GM21447 (cell line): ENCODE data around the gene GRID1.
A peak's percentile ranks its signal among the peaks of the same experiment; 100 is the strongest.
"Not testable (repeated sequence)": the region's sequence is repeated elsewhere in the genome, so short reads cannot be mapped to it uniquely, and the experiment has no call there.

Experiments used
- ATAC-seq: cut with Tn5 transposase; IDR thresholded peaks from one replicate; pipeline ENCODE4 v1.9.1; 2021; ENCODE audit not compliant: unreplicated experiment

GRID1 gene

DNA sequence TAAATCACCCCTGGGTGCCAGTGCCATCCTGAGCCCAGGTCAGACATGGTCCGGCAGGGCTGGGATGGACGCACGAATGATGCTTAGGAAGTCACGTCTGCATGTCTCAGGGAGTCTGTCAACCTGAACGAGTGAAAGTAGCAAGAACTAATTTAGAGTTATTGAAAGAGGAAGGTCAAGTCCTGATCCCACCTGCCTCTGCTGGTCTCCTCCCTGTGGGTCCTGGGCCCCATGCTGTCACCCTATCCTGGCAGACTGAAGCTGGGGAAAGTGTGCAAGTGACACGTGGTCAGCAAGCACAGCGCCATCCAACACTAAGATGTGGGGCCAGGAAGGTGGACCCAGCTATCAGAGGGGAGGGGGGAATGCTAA, 26.1 kb upstream of the GRID1 start:
- ATAC-seq = peak; percentile 58

DNA sequence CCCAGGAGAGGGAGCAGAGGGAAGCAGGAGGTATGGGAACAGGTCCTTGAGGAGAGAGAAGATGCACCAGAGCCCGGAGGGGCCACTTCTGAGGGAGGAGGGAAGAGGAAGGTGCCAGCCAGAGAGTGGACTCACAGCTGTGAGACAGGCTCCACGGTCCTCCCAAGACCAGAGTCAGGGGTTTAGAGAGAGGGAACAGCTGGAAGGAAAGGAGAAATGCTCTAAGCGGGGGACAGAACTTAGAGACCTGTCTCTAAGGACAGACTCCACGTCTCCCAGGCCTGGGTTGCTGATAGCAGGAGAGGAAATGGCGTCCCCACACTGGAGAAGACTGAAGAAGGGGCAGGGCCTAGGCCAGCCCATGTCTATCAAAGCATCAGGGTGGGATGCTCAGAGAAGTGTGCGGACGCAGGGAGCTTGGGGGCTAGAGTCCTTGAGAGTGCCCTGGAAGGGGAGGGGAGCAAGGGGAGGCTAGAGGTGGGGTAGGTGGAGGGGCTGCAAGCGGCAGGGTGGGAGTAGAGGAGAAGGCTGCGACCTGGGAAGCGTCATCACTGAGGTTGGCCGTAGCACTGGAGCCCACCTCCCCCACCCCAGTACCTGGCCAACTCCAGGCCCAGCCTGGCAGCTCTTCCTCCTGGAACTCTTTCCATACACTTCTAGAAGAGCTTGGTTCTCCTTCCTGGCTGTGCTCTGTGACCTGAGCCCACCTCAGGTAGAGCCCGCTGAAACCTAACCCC, 25.6 kb upstream of the GRID1 start:
- ATAC-seq = no peak

DNA sequence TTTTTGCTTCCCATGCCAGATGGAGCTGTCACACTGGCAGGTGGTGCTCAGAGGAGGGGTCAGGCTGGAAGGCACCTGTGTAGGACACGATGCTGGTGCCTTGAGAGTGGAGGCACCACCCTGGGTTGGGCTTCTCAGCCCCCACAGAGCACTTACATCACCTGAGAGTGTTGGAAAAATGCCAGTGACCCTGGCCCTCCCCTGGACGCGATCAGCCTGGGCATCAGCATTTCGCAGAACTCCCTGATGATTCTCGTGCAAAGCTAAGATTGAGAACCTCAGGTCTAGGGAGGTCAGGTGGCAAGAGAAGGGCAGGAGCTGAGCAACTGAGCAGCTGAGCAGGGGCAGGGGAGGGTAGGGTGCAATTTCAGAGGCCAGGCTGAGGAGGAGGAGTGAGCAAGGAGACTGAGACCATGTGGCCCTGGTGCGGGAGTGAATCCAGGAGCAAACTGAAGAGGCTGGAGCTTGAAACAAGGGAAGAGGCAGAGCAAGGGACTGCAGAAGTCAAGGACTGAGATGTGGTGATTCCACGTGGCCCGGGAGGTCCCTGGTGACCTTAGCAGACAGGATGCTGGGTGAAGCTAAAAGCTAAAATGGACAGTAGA, 24.7 kb upstream of the GRID1 start:
- no peak for ATAC-seq

DNA sequence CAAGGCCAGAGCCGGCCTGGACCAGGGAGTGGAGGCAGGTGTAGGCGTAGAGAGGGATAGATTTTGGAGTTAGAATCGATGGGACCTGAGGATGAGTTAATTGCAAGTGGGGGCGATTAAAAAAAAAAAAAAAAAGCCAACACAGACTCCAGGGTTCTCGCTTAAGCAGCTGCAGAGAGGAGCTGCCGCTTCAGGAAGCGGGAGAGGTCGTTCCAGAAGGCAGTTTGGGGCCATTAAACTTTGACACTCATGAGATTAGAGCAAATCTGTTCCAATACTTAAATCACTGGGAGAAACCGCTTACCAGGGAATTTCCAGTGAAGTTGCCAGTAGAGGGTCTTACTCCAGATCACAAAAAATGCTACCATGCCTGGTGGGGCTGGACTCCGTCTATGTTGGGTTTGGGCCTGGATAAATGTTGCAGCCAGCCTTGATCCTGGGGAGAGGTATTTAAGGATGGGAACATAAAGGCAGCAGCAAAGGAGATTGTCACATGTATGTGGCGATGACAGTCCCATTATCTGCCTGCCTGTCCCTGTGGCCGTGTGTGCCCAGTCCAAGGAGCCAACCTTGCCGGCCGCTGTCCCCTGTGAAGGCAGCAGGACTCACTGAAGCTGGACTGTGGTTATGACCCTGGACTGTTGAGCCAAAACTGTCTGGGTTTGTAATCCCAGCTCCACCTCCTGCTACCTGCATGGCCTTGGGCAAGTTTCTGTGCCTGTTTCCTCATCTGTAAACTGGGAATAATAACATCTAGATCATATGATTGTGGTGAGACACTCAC, 23.9 kb upstream of the GRID1 start:
- ATAC-seq = no peak

DNA sequence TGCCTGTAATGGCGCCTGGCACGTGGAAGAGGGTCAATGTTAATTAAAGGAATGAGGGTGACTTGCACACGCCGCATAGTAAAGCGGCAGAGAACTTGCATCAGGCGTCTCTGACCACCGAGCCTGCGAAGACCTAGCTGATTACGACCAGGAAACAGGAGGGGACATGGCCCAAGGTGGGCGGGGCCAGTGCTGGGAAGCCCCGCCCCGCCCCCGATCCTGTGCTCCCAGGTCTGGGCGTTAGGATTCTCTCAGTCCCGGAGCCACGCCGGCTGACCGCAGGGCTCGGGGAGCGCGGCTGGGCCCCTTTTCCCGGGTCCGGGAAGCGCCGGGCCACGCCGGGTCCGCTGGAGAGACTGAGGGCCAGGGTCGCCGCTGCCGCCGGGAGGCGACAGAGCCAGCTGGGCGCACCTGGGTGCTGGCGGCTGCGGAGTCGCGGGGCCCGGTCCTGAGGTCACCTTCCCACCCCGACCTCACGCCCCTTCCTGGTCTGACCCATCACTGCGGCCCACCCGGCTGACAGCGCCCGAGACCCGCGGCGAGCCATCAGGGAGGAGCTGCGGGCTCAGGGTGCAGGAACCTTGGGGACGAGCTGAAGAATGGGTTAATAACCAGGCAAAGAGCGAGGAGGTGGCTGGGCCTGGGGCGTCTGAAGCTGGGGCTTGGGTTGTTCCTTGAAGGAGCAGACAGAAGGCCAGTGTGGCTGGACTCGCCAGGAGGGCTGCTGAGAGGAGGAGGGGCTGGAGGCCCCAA, 23.0 kb upstream of the GRID1 start:
- peak; percentile 63 for ATAC-seq

DNA sequence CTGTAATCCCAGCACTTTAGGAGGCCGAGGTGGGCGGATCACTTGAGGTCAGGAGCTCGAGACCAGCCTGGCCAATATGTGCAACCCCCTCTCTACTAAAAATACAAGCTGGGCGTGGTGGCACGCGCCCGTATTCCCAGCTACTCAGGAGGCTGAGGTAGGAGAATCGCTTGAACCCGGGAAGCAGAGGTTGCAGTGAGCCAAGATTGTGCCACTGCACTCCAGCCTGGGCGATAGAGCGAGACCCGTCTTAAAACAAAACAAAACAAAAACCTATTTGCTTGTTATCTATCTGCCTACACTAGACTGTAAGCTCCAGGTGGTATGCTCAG, 22.5 kb upstream of the GRID1 start:
- not testable (repeated sequence) for ATAC-seq

DNA sequence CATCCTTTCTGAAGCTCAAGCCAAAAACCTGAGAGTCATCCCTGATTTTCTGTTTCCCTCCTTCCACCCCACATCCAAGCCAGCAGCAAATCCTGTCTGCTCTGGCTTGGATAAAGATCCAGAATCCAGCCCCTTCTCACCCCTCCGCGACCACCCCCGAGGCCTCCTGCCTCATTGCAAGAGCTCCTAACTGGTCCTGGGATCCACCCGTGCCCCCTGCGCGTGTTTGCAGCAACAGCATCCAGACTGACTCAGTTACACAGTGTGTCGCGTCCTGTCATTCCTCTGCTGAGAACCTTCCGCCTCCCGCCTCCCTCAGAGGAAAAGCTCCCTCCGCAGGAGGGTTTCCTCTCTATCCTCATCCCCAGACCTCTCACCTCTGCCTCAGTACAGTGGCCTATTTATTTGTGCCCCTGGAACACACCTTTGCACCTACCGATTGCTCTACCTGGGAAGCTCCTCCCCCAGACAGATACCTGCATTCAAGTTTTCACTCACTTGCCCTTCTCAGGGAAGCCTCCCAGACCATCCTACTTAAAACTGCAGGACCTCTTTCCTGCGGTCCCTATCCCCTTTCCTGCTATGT, 21.6 kb upstream of the GRID1 start:
- no peak for ATAC-seq

DNA sequence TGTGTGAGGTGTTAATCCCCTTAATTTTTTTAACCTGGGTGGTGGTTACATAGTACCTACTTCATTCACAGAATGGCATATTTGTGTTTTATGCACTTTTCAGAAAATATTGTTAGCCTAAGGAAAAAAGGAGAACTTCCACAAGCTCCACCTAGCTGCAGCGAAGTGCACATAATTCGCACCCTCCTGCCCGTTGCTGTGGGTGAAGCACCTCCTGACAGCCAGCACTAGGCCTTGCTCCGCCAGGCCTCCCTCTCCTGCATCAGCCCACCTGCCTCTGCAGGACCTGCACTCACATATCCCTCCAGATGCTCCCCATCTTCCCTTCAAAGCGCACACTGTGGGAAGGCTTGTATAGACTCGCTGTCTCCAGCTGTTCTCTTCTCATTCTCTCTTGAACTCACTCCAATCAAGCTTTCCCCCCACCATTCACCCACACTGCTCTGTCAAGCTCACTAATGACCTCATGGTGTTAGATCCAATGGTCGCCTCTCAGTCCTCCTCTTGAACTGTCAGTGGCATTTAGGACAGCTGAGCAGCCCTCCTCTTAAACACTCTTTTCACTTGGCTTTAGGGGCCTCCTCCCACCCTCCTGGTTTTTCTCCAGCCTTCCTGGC, 20.7 kb upstream of the GRID1 start:
- no peak for ATAC-seq

DNA sequence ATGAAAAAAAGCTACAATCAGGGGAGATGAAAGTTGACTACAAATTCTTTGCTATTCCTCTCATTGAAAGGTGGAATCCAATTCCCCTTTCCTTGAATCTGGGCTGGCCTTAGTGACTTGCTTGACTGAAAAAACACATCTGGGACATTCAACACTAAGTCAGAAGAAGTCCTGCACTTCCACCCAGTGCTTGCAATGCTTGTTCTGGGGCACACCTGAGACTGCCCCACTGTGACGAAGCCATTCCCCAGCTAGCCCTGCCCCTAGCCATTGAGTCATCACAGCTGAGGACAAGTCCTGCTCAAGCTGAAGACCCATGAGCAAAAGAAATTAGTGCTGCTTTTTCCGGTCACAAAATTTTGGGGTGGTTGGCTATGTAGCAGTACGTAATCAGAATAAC, 19.2 kb upstream of the GRID1 start:
- ATAC-seq = no peak

DNA sequence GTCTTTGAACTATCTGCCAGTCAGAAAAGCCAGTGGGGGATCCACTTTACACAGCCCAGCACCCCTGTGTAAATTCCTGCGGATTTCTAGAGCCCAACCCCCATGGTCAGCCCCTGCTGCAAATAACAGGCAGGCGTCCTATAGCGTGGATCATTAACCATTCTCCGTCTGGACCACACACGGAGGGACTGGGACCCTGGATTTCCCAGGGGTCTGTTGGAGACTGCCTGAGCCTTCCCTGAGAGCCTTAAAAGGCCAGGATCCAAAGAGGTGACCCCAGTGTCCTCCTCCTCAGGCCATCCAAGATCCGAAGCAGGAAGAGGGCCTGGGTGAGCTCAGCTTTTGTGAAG, 11.2 kb upstream of the GRID1 start:
- no peak for ATAC-seq

DNA sequence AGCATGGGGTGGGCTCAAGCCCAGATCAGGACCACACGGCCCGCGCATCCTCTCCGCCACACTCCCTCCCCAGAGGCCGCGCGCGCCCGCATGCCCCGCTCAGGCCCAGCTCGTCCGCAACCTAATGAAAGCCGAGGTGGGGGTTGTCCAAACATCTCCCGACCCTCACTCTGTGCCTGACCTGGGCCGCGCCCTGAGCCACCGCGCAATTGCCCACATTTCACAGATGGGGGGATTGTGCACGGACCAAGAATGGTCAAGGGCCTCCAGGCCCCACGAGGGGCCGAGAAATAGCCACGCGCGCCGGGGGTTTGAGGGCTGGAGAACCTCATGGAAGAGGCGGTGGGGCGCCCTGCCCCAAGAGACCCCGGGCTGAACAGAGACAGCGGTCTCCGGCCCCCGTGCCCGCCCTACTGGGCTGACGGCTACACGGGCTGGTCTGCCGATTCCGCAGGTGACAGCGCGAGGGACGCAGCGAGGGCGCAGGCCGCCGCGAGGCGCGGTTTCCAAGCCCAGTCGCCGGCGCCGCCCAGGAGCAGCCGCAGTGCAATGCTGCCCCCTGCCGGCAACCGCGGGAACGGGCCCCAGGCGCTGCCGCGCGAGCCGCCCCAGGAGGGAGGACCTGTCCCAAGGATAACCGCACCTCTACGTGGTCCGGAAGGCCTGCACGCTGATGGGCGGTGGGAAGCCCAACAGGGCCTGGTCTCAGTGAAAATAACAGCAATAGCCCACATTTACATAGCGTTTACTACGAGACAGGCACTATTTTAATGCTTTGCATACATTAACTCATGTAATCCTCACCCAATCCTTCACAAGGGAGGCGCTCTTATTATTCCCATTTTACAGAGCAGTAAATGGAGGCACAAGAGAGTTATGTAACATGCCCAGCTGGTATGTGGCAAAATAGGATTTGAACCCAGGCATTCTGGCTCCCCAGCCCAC, 10.5 kb upstream of the GRID1 start:
- peak; percentile 95 for ATAC-seq

DNA sequence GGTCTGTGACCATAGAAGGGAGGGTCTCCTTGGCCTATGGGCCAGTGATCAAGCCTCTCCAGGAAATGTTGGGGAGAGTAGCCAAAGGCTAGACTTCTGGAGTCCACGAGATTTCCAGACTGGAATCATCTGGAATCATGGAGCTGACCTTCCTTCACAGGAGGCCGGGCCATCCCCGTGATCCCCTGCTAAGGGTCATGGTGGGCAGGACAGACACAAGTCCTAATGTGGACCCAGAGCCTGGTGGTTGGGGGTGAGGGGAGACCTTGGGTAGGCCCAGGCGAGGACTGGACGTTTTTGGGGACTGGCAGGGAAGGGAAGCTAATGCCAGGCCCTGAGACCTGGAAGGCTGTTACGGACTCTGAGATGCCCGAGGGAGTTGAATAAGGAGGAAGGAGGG, 9.8 kb upstream of the GRID1 start:
- ATAC-seq = no peak

DNA sequence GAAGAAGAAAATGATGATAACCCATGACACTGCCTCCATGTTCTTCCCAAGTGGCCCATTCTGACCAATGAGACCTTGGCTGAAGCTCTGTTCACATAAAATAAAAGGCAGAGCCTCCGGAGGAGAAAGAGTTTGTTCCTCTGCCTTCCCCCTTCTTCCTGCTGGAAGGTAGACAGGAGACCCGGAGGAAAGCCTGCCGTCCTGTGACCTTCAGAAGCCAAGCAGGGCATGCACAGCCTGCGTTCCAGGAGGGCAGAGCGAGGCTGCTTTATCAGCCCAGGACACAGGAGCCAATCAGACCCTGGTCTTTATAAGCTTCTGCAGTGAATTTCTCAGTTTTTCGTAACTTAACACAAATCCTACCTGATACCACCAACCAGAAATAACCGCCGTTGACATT, 8.6 kb upstream of the GRID1 start:
- no peak for ATAC-seq

DNA sequence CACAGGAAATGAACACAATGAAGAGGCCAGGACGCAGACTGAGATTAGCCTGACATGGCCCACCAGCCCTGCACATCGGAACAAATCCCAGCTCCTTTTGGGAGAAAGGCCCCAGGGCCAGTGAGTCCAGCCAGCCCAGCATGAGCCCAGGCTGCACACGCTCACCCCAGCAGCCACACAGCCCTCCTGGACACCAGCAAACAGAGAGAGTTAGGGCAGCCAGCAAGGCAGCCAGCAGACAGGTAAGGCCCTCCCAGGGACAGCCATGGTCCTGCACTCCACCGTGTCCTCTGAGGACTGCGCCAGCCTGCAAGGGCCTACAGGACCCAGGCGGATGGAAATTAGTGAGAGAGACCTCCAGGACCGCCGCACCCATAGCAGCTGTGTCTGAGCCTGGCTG, 8.1 kb upstream of the GRID1 start:
- no peak for ATAC-seq

DNA sequence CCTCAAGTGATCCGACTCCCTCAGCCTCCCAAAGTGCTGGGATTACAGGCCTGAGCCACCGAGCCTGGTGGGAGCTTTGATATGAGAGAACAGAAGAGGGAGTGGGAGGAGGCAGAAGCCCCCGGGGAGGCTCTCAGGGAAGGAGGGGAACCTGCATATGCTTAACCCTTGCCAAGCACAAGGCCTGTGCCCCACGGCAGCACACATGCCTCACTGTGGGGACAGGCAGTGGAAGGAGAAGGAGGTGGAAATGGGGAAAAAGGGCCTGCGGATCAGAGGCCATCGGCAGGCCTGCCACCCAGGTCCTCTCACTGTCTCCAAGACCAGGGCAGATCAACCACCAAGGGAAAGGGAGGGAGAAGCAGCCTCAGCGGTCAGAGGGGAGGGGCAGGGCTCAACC, 7.2 kb upstream of the GRID1 start:
- ATAC-seq = no peak

DNA sequence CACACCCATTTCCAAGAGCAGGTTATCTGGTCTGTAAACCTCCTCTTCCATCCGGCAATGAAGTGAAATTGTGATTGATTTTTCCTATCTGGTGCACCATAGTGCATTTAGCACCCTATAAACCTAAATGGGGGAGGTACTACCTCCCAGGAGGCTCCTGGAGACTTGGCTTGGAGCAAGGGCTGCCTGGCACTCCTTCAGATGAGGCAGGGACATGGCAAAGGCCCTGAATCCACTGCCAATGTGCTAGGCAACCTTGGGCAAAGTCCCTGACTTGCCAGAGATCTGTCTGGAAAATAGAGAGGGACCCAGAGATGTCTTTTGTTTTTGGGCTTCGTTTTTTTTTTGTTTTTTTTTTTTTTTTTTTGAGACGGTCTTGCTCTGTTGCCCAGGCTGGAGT, 6.7 kb upstream of the GRID1 start:
- no peak for ATAC-seq

DNA sequence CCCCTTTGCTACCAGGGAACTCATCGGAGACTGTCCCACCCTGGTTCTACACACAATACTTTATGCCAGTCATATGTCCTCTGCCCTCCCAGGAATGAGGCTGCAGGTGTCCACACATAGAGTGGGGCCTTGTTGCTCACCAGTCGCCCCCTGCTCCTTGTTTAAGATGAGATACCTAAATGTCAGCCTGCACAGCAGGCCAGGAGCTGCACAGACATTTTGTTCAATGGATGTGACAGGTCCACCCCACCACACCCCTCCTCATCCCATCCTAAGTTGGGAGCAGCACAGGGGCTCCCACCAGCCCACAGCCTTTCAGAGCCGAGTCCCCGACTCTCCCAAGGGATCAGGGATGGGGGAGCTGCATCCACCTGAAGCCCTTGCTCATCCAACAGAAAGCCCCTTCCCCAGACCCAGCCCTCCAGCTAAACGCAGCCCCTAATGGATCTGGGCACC, 6.2 kb upstream of the GRID1 start:
- no peak for ATAC-seq

DNA sequence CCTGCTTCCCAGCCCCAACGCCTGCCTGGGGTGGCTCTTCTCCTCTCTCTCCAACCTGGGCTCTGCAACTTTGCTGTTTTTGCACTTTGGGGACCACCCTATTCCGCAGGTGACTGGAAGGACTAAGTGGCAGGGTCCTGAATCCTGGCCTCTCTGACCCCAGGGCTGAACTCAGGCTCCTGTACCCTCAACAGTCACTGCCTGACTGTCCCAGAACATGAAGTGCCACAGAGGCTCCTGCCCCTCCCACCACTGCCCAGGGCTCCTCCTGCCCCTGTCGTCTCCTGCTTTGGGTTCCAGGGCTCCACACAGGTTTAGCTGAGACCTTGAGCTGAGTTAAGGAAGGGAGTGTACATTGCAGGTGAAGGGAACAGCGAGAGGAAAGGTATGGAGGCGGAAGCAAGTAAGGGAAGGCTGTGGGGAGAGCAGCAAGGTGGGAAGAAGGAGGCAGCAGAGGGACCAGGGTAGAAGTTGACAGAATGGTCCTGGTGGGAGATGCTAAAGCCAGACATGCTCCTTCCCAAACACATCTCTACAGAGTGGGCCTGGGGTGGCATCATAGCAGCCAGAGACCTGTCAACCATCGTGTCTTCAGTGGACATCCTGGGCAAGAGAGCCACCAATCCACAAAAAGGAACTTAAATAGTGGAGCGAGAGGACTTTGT, 5.7 kb upstream of the GRID1 start:
- no peak for ATAC-seq

DNA sequence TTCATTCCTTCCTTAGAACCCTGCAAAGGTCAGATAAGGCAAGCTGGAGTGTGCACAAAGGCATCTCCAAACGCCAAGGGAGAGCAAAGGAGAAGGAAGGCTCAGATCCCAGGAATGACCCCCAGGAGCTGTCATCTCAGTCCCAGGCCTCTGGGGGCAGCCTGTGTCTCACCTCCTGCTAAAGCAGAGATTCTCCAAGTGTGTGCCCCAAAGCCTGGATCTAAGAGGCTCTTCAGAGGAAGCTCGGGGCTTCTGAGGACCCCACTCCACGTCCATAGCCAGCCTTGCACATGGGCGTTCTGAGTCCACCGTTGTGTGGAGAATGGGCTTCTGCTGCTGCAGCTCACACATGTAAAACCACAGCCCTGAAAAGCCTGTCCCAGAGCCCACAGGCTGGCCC, 5.1 kb upstream of the GRID1 start:
- ATAC-seq = no peak
